Esophagus muscularis mucosa (tissue), 4 donors: Measurements from ENCODE around the gene CREG1. TPM values are rescaled to one million over a fixed set of nuclear protein-coding genes. Genes with fewer than 3 reads are reported as not detected.
"Not testable (repeated sequence)": the region's sequence is repeated elsewhere in the genome, so short reads cannot be mapped to it uniquely, and the experiment has no call there.

ENCODE experiments used
- DNase-seq: peaks from one replicate; pipeline ENCODE4 v3.0.0-alpha.2; 2017; ENCODE audit errors: extremely low spot score
- H3K27ac ChIP-seq, 4 donors: fragments of 200-600 bp; sonication (generic); replicated peaks in 1 of 4; 1 replicate in 3 of 4; 2 replicates in 1 of 4; pipeline ENCODE4 v1.5.1; 2016 to 2019; ENCODE audit warnings: mild to moderate bottlenecking in 1 of 4
- H3K27me3 ChIP-seq, 4 donors: fragments of 200-600 bp; sonication (generic); one replicate each; pipeline versions ENCODE4 v1.5.1 to v1.6.0; 2016 to 2019
- H3K36me3 ChIP-seq, 4 donors: fragments of 200-600 bp; sonication (generic); one replicate each; pipeline ENCODE4 v1.5.1; 2016 to 2019
- H3K4me1 ChIP-seq, 4 donors: fragments of 200-600 bp; sonication (generic); one replicate each; pipeline ENCODE4 v1.5.1; 2016 to 2019
- H3K4me3 ChIP-seq, 4 donors: fragments of 200-600 bp; sonication (generic); 1 replicate in 2 of 4; 2 replicates in 2 of 4; pipeline ENCODE4 v1.5.1; 2016 to 2019; ENCODE audit warnings: mild to moderate bottlenecking in 4 of 4, moderate library complexity in 1 of 4
- H3K9me3 ChIP-seq, 4 donors: fragments of 200-600 bp; sonication (generic); 1 replicate in 3 of 4; 2 replicates in 1 of 4; pipeline ENCODE4 v1.5.1; 2016 to 2019
- CTCF ChIP-seq, 3 experiments: fragments of 200-600 bp in 2 of 3; fragments of 450-650 bp in 1 of 3; sonication (generic) in 2 of 3; IDR thresholded peaks; one replicate each; pipeline ENCODE4 v1.5.1; 2017 to 2019; ENCODE audit warnings: antibody characterized with exemption in 3 of 3, mild to moderate bottlenecking in 2 of 3, moderate library complexity in 1 of 3
- EP300 ChIP-seq: sonication (generic); formaldehyde crosslinking; IDR thresholded peaks from one replicate; pipeline ENCODE4 v1.6.1; 2017; ENCODE audit warnings: antibody characterized with exemption
- POLR2A ChIP-seq: fragments of 450-650 bp; IDR thresholded peaks from one replicate; pipeline ENCODE4 v1.6.1; 2017; ENCODE audit warnings: antibody characterized with exemption, moderate library complexity, mild to moderate bottlenecking, low read depth
- POLR2AphosphoS5 ChIP-seq, 2 donors: sonication (generic); formaldehyde crosslinking; IDR thresholded peaks; one replicate each; pipeline ENCODE4 v1.6.1; 2017; ENCODE audit warnings: antibody characterized with exemption in 2 of 2
- WGBS: methylation state at CpG from one replicate; pipeline ENCODE4 v1.1.5; 2018; 5-methylcytosine and 5-hydroxymethylcytosine counted together
- intact Hi-C: fragments of 100-400 bp; cut with DNase I; formaldehyde crosslinking; loops from one replicate; pipeline ENCODE4 v1.15.1; 2023
- total RNA-seq, 4 donors: library from RNA; depleted of rRNA; stranded (reverse); fragments of >200 nt; gene quantifications; one replicate each; pipeline versions ENCODE4 v1.1.0 to v1.2.1, GENCODE V29; 2016

CREG1 gene
- total RNA-seq, 4 donors from 2014 or later, result 121 to 203 (median 158) TPM

GRCh38 chr1:167562702-167563101, 9.1 kb upstream of the CREG1 start:
- Histone ChIP-seq H3K4me1 (no peaks in the 10 kb centered on the region), H3K4me3 (no peak overlapping the region), H3K27ac (no peak overlapping the region), H3K27me3 (no peaks in the 10 kb centered on the region), H3K9me3 (no peaks in the 10 kb centered on the region), H3K36me3 (no peaks in the 10 kb centered on the region)
- TF ChIP-seq POLR2AphosphoS5 (IDR thresholded peaks at IDR 0.05) (no peak), POLR2A (no peak), CTCF (IDR thresholded peaks at IDR 0.05) (no peak), EP300 (no peak)
- DNase-seq, result no peak
- intact Hi-C loops, result no loop called here
- 95% methylated on average over 1 of the region's 1 CpG for WGBS

- Histone ChIP-seq H3K27ac (no peak overlapping the region), H3K36me3 (no peaks in the 10 kb centered on the region), H3K4me1 (no peaks in the 10 kb centered on the region), H3K9me3 (no peaks in the 10 kb centered on the region), H3K27me3 (no peaks in the 10 kb centered on the region), H3K4me3 (no peak overlapping the region)
- no peak for TF ChIP-seq CTCF (IDR thresholded peaks at IDR 0.05)
- TF ChIP-seq EP300, result no peak
- TF ChIP-seq POLR2AphosphoS5 (IDR thresholded peaks at IDR 0.05), result no peak
- TF ChIP-seq POLR2A, result no peak
- DNase-seq, result no peak
- WGBS, result 93% methylated on average over 6 of the region's 6 CpGs
- intact Hi-C loops, result no loop called here
Measured at GRCh38 chr1:167561753-167562152, 8.2 kb upstream of the CREG1 start.

GRCh38 chr1:167555971-167556714, 2.6 kb upstream of the CREG1 start:
- Histone ChIP-seq H3K4me1 (peaks cover 10 to 38% (median 34%) of the 10 kb centered on the region in 4 donors), H3K36me3 (no peaks in the 10 kb centered on the region), H3K9me3 (no peaks in the 10 kb centered on the region), H3K27ac (no peak overlapping the region), H3K27me3 (no peaks in the 10 kb centered on the region), H3K4me3 (no peak overlapping the region)
- DNase-seq, result no peak
- WGBS, result 18% methylated on average over 5 of the region's 5 CpGs
- intact Hi-C loops, result loop anchor here (5.0 to 10.0 kb wide), 2 partner anchors 131 to 331 kb away; partner anchors contain the start of gene POU2F1
- TF ChIP-seq POLR2A, result no peak
- TF ChIP-seq POLR2AphosphoS5 (IDR thresholded peaks at IDR 0.05), result peak in 1 of 2 donors; percentile 44
- peak; percentile 86 to 88 (median 88) for TF ChIP-seq CTCF (IDR thresholded peaks at IDR 0.05)
- no peak for TF ChIP-seq EP300

- H3K4me3 ChIP-seq, result not testable (repeated sequence)
- WGBS, result 95% methylated on average over 1 of the region's 1 CpG
- intact Hi-C loops, result loop anchor here (5.0 to 10.0 kb wide), 2 partner anchors 132 to 330 kb away; partner anchors contain the start of gene POU2F1
Measured at GRCh38 chr1:167555072-167555471, 1.5 kb upstream of the CREG1 start.

GRCh38 chr1:167554028-167554779, 642 bp upstream of the CREG1 start:
- H3K36me3 ChIP-seq, result no peaks in the 10 kb centered on the region
- H3K9me3 ChIP-seq, result no peaks in the 10 kb centered on the region
- no peak for DNase-seq
- H3K27ac ChIP-seq, result peak overlapping the region; percentile 85 to 92 (median 88)
- peak overlapping the region; percentile 81 to 91 (median 89) for H3K4me3 ChIP-seq
- intact Hi-C loops, result loop anchor here (10.0 kb wide), 1 partner anchor 329 kb away; the partner anchor contains the start of gene POU2F1
- TF ChIP-seq POLR2AphosphoS5 (IDR thresholded peaks at IDR 0.05), result no peak
- no peak for TF ChIP-seq POLR2A
- no peak for TF ChIP-seq EP300
- TF ChIP-seq CTCF (IDR thresholded peaks at IDR 0.05), result no peak
- peaks cover 10 to 49% (median 41%) of the 10 kb centered on the region in 4 donors for H3K4me1 ChIP-seq
- WGBS, result 10% methylated on average over 15 of the region's 15 CpGs
- no peaks in the 10 kb centered on the region for H3K27me3 ChIP-seq

More at GRCh38 chr1:167555072-167555471, 1.5 kb upstream of the CREG1 start:
- H3K27ac ChIP-seq, H3K27me3 ChIP-seq, H3K9me3 ChIP-seq, DNase-seq, H3K36me3 ChIP-seq: not testable (repeated sequence)
- peaks cover 10 to 48% (median 38%) of the 10 kb centered on the region in 4 donors for H3K4me1 ChIP-seq
